HEK293 (cell line): ENCODE data around the gene PPFIBP1.

Source experiments
- CTCF ChIP-seq: fragments of 450-650 bp; formaldehyde crosslinking; IDR thresholded peaks from 2 replicates; pipeline ENCODE4 v1.5.1; 2016; ENCODE audit warnings: missing biosample characterization, missing genetic modification characterization
- ZBTB21 ChIP-seq: fragments of 450-650 bp; formaldehyde crosslinking; IDR thresholded peaks from 2 replicates; pipeline ENCODE4 v1.5.1; 2017; ENCODE audit warnings: missing biosample characterization, missing genetic modification characterization
- ZEB2 ChIP-seq: fragments of 450-650 bp; formaldehyde crosslinking; IDR thresholded peaks from 2 replicates; pipeline ENCODE4 v1.5.1; 2016; ENCODE audit warnings: missing biosample characterization, missing genetic modification characterization
- ZNF23 ChIP-seq: fragments of 450-650 bp; formaldehyde crosslinking; IDR thresholded peaks from 2 replicates; pipeline ENCODE4 v1.5.1; 2016; ENCODE audit warnings: missing biosample characterization, missing genetic modification characterization, borderline replicate concordance
- ZNF416 ChIP-seq: fragments of 450-650 bp; formaldehyde crosslinking; IDR thresholded peaks from 2 replicates; pipeline ENCODE4 v1.5.1; 2016; ENCODE audit warnings: missing biosample characterization, missing genetic modification characterization
- ZNF423 ChIP-seq: fragments of 450-650 bp; formaldehyde crosslinking; IDR thresholded peaks from 2 replicates; pipeline ENCODE4 v1.5.1; 2016; ENCODE audit warnings: missing biosample characterization, missing genetic modification characterization
- ZNF514 ChIP-seq: fragments of 450-650 bp; formaldehyde crosslinking; IDR thresholded peaks from 2 replicates; pipeline ENCODE4 v1.5.1; 2016; ENCODE audit warnings: missing biosample characterization, missing genetic modification characterization
- ZNF561 ChIP-seq: fragments of 450-650 bp; IDR thresholded peaks from 2 replicates; pipeline ENCODE4 v1.5.1; 2018; ENCODE audit warnings: missing biosample characterization, missing genetic modification characterization, borderline replicate concordance
- ZNF677 ChIP-seq: fragments of 450-650 bp; IDR thresholded peaks from 2 replicates; pipeline ENCODE4 v1.5.0; 2018; ENCODE audit warnings: missing biosample characterization, mild to moderate bottlenecking, missing genetic modification characterization, moderate library complexity
- ZNF837 ChIP-seq: fragments of 450-650 bp; formaldehyde crosslinking; IDR thresholded peaks from 2 replicates; pipeline ENCODE4 v1.5.1; 2016; ENCODE audit warnings: missing biosample characterization, missing genetic modification characterization
- ZSCAN18 ChIP-seq: fragments of 450-650 bp; formaldehyde crosslinking; IDR thresholded peaks from 2 replicates; pipeline ENCODE4 v1.5.1; 2016; ENCODE audit warnings: missing biosample characterization, missing genetic modification characterization

- TF ChIP-seq ZEB2 (tag by site-specific recombination) = no peak
- TF ChIP-seq CTCF (tag by site-specific recombination) = no peak
- no peak for TF ChIP-seq ZSCAN18 (tag by site-specific recombination)
- no peak for TF ChIP-seq ZNF416 (tag by site-specific recombination)
- TF ChIP-seq ZNF23 (tag by site-specific recombination) = no peak
- no peak for TF ChIP-seq ZNF837 (tag by site-specific recombination)
- TF ChIP-seq ZNF677 (tag by site-specific recombination) = no peak
- no peak for TF ChIP-seq ZBTB21 (tag by site-specific recombination)
- TF ChIP-seq ZNF561 = no peak
- TF ChIP-seq ZNF514 = no peak
- no peak for TF ChIP-seq ZNF423 (tag by site-specific recombination)
These were observed 158.5 kb downstream of the PPFIBP1 start for GRCh38 chr12:27682534-27682933.
